ENCODE results near the gene SETBP1. TPM values are rescaled to one million over a fixed set of nuclear protein-coding genes. Genes with fewer than 3 reads are reported as not detected.

The SETBP1 gene
- total and polyA plus RNA-seq, 2 of the 8 experiments (the other 6 are each of a cell fraction or from before 2014, with no cell fraction given) = 2.0 to 6.5 TPM

DNA sequence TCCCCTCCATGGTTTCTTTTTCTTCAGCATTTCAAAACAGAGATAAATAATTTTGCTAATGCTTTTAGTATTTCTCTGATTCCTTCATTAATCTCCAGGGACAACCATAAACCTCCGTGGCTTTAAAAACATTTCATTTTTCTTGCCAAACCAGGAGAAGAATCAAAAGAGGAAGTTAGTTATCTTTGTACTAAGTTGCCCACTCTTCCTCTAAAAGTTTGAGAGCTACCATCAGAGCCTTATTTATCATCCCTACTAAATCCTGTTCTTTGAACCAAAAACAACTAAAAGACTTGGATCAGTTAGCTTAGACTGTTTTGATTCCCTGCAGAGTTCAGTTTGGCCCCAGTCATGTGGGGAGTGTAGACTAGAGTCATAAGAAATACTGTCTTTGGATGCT lies 208.4 kb downstream of the SETBP1 start (continued):
- no peak for TF ChIP-seq GABPA (IDR thresholded peaks at IDR 0.05; ENCODE audit: borderline replicate concordance, insufficient read depth, low read length)
- TF ChIP-seq SUZ12 (IDR thresholded peaks at IDR 0.05; ENCODE audit: low read length) = no peak

Data from H1 (cell line).